ENCODE data around the gene LAMC1.

DNA sequence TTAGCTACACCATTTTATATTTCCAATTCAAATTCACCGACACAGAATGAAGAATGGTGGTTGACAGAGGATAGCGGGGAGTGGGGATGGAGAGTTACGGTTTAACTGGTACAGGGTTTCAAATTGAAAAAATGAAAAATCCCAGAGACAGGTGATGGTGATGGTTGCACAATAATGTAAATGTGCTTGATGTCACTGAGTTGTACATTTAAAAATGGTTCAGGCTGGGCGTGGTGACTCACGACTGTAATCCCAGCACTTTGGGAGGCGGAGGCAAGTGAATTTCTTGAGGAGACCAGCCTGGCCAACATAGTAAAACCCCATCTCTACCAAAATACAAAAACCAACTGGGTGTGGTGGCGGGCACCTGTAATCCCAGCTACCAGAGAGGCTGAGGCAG is 39.1 kb upstream of the LAMC1 start:
- TF ChIP-seq, protein P1, sequence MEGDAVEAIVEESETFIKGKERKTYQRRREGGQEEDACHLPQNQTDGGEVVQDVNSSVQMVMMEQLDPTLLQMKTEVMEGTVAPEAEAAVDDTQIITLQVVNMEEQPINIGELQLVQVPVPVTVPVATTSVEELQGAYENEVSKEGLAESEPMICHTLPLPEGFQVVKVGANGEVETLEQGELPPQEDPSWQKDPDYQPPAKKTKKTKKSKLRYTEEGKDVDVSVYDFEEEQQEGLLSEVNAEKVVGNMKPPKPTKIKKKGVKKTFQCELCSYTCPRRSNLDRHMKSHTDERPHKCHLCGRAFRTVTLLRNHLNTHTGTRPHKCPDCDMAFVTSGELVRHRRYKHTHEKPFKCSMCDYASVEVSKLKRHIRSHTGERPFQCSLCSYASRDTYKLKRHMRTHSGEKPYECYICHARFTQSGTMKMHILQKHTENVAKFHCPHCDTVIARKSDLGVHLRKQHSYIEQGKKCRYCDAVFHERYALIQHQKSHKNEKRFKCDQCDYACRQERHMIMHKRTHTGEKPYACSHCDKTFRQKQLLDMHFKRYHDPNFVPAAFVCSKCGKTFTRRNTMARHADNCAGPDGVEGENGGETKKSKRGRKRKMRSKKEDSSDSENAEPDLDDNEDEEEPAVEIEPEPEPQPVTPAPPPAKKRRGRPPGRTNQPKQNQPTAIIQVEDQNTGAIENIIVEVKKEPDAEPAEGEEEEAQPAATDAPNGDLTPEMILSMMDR (IDR thresholded peaks at IDR 0.05): no peak
- TF ChIP-seq POLR2A (IDR thresholded peaks at IDR 0.05): no peak

Measured in body of pancreas (tissue), 4 donors.